NCI-H1694 treated with DMSO at 0.1 percent for 48 hours (cell line): ENCODE measurements around the gene ADH1B.
"Not testable (repeated sequence)": the region's sequence is repeated elsewhere in the genome, so short reads cannot be mapped to it uniquely, and the experiment has no call there.

Experiments used
- DNase-seq: peaks from one replicate; lab custom pipeline; 2025; lab: John Stamatoyannopoulos, UW

The ADH1B gene

GRCh38 chr4:99324361-99324760, 3.2 kb upstream of the ADH1B start:
- no peak for DNase-seq

GRCh38 chr4:99323756-99324155, 2.6 kb upstream of the ADH1B start:
- no peak for DNase-seq

- not testable (repeated sequence) for DNase-seq
These were observed 3.4 kb downstream of the ADH1B start for GRCh38 chr4:99317811-99318210.

GRCh38 chr4:99317354-99317753, 3.8 kb downstream of the ADH1B start:
- DNase-seq, result no peak

- DNase-seq, result no peak
These were observed 5.4 kb downstream of the ADH1B start for GRCh38 chr4:99315839-99316238.

GRCh38 chr4:99314211-99314610, 7.0 kb downstream of the ADH1B start:
- DNase-seq, result no peak

- DNase-seq, result no peak
These were observed 10.8 kb downstream of the ADH1B start for GRCh38 chr4:99310389-99310788.

- DNase-seq, result no peak
These were observed 15.4 kb downstream of the ADH1B start for GRCh38 chr4:99305638-99306400.

- no peak for DNase-seq
These were observed 19.6 kb downstream of the ADH1B start for GRCh38 chr4:99301376-99302164.

- no peak for DNase-seq
These were observed 20.3 kb downstream of the ADH1B start for GRCh38 chr4:99300934-99301333.

- DNase-seq, result no peak
These were observed 27.8 kb downstream of the ADH1B start for GRCh38 chr4:99293357-99293756.

GRCh38 chr4:99290848-99291786, 30.1 kb downstream of the ADH1B start, which contains the start of gene ADH1A:
ADH1A (minus strand) TSS chr4:99290985; CDS start chr4:99290914, 71 bp downstream.
- DNase-seq, result no peak

- DNase-seq, result no peak
These were observed 35.8 kb downstream of the ADH1B start for GRCh38 chr4:99285387-99285786.

GRCh38 chr4:99282731-99283130, 38.5 kb downstream of the ADH1B start:
- DNase-seq, result no peak

- no peak for DNase-seq
These were observed 39.9 kb downstream of the ADH1B start for GRCh38 chr4:99281261-99281660.

- DNase-seq, result no peak
These were observed 44.8 kb downstream of the ADH1B start for GRCh38 chr4:99276417-99276816.

GRCh38 chr4:99275885-99276284, 45.3 kb downstream of the ADH1B start:
- no peak for DNase-seq

- no peak for DNase-seq
These were observed 46.2 kb downstream of the ADH1B start for GRCh38 chr4:99275050-99275449.

GRCh38 chr4:99273704-99274103, 47.5 kb downstream of the ADH1B start:
- no peak for DNase-seq

- no peak for DNase-seq
These were observed 56.3 kb downstream of the ADH1B start for GRCh38 chr4:99264927-99265326.
